Stimulated activated CD4-positive, alpha-beta T cell treated with anti-CD3 and anti-CD28 coated beads, Interleukin-12 subunit alpha, Interleukin-12 subunit beta, amount 100 ng/mL, for 24 hours (primary cell): ENCODE measurements around the gene MTHFSD.

Source experiments
- DNase-seq, 2 experiments: peaks; one replicate each; pipeline ENCODE4 v3.0.0-alpha.2; 2020; ENCODE audit warnings: low read depth in 2 of 2

Gene MTHFSD

DNA sequence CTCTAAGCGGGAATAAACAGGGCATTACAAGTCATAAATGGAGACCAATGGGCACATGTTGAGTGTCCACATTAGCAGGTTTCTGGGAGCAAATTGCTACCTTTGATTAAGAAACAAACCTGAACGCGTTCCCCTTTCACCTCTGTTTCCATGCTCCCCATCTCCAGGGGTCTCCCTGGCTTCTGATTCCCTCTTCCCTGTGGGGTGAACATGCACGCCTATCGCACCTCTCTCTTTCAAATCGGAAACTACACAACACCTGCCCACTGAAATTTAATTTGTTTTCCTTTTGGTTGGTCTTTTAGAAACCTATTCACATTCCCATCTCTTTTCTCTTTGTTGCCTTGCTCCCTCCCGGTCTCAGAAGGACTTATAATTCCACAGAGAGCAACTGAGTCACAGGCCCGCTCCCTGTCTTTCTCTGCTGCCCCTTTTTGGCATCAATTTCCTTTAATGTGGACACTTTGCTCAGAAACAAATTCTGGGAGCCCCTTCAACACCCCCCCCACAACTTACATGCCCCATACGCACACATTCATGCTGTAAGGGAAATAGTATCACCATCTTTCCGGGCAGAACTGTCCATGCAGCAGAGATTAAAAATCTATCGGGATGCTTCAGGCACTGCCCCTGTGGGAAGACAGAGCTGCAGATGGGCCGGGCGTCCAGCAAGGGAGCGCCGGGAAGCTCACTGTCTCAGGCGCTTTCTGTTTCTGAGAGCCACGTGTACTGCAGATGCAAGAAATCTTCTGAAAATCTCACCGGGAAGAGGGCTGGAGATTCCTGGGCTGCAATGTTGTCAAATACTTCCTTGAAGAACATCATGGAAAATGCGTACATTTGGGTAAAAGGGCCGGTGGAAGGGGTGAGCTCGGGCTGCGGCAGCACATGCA, 51.9 kb downstream of the MTHFSD start:
- no peak for DNase-seq

DNA sequence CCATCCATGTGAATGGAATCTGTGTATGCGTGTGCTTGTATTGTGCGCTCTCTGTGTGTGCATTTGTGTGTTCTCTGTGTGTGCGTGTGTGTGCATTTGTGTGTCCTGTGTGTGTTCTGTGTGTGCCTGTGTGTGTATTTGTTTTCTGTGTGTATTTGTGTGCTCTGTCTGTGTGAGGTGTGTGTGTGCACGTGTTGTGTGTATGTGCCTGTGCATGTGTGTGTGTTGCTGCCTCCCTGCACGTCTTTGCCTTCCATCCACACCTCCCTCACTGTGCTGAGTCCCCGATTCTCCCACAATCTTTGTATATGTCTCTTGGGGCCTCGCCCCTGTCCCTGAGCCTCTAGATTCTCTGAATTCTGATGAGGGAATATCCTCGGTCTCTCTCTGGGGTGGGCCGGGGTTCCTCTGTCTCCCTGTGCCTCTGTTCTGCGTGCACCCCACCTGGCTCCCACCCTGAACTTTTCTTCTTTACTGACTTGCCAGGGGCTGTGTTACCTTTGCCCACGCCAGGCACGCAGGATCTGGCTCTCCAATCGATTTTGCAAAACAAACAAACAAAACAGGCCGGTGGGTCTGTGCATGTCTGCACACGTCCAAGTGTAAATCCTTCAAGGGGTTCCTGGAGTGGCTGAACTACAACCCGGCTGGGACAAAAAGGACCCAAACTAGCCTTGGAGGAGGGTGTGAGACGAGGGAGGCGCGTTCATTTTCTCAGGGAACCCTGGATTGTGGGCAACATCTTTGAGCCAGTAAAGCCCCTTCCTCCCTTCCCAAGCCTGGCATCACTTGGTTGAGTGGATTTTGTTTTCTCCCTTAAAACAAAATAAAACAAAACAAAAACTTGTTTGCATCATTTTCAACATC, 52.8 kb downstream of the MTHFSD start:
- DNase-seq: no peak

DNA sequence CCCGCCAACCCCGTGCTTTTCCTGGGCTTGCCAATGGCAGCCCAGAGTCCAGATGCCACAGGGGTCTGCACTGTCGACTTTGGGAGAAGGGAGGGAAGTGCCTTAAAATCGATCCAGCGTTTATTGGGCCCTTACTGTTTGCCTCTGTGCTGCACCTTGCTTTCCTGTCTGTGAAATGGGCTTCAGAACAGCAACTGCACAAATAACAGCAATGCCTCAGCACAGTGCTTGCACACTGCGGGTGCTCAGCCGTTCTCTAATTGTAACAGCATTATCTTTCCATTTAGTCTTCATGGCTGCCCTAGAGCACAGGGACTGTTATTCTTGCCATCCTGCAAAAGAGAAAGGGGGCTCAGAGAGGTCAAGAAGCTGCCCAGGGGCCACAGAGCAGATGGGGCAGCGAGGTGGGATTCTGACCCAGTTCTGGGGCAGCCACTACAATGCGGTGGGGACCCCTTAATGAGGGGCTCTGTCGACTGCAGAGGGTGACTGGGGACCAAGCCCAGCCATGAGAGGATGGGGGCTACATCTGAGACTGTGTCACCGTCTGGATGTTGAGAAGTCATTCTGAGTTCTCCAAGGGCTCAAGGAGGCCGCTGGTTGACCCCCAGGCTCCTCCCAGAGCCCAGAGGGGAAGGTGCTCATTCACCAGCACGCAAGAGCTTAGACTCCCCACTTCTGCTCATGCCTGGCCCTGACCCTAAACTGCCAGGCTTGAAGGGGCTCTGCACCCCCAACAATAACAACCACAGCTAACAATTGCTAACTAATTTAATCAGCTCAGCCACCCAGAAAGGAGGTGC, 54.1 kb downstream of the MTHFSD start:
- DNase-seq: no peak

DNA sequence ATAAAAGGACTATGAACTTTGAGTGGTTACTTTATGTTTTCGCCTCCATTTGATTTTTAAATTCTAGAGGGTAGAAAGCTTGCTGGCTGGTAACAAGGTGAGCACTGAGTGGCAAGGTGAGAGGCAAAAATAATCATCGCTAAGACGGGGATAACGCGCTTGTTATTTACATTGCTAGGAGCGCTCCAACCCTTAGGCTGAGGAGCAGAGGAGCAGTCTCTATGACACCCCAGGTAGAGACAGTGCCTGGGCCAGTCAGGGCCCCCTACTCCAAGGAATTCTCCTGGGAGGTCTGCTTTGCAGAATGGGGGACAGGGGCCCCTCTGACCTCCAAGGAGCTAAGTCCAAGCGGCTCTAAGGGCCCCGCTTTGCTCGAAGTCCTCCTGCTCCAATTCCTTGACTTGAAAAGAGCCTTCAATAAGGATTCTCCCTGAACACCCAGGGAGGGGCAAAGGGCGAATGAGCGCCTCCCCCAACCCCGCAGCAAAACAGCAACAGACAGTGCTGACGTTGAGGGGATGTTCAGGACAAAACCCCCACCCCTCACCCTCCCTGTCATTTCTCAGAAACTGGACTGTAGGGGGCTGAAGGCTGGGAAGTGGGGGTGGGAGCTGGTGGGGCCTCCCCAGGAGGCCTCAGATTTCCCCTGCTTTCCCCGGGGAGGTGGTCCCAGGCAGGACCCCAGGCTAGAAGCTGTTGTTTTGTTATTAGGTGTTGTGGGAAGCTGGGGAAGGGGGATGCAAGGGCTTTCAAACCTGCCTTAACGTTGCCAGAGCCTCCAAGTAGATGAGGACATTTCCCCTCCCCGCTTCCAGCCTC, 54.9 kb downstream of the MTHFSD start:
- no peak for DNase-seq

DNA sequence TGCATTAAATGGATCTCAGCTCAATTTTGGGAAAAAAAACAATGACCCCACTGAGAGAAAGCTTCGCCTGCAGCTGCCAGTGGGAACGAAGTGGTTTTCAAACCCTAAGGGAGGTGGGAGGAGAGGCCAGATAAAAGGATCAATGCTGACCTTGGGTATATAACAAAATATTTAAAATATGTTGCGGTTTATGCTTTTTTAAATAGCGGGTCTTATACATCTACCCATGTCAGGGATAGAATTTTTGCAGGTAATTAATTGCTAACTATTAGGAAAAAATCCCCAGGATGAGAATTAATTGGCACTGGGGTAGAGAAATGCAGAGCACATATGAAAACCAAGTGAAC, 55.6 kb downstream of the MTHFSD start:
- DNase-seq: no peak

DNA sequence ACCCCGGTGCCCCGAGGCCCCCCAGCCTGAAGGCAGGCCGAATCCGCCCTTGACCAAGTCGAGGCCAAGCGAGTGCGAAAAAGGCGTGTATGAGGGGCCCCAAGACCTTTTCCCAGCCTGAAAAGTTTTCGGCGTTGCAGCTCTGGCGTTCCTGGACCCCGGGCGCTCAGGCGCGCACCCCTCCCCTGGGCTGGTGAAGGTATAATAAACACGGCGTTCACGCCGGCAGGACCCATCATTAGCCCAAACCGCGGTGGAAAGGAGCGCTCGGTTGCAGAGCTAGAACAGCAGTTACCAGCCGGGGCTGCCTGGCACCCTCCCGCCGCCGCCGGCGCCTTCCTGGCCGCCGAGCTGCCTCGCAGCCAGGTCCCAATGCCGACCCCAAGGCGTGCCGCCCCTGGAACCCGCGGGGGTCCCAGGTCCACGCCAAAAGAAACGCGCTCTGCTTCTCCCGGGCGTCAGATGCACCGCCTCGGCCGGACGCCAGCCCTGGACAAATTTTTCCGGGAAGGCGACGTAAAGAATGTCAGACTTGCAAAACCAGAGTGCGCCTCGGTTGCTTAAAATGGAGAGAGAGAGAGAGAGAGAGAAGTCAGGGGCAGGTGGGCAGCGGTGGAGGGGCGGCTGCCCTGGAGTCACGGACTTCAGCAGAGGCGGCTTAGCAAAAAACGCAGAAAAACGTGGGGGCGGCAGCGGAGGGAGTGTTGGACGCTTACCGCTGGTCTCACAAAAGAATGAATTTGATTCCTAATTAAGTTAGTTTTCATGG, 56.2 kb downstream of the MTHFSD start:
- no peak for DNase-seq

DNA sequence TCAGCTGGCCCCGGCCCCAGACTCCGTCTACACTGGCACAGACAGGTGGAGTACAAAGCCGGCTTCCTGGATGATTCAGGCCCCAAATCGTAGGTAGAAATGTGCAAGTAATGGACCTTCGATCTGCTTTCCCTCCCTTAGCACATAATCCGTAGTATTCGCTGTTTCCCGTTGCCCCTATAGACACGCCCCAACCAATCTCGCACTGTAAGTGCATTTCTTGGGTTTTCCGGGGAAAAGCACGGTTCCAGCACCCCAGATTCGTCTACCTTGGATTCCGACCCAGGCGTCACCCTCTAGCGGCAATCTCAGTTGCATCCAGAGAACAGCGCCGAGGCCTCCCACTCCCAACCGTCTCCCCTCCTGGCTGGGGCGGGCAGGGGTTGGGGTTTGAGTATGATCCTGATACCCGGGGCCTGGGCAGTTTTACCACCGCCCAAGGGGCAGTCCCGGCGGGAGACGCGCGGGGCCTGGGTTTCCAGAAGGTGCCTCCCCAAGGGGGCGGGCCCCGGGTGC, 56.8 kb downstream of the MTHFSD start:
- DNase-seq: no peak

DNA sequence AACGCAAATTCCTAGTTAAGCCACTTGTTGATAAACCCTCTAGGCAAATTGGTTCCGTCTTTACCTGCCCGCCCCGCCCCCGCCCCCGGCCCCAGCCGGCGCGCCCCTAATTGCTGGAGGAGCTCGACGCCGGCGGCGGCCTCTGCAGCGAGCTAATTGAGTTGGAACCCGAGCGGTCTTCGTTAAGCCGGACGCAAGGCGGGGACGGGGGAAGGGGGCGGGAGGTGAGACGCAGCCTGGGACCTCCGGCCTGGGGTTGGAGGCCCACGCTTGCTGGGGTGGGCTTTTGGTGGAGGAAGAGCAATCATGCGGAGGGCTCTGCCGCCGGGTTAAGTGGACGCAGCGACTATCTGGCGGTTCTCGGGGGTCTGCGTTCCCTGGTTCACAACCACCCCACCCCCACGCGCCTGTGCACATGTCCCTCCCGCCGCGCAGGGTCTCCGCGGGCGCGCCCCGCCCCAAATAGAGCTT, 57.4 kb downstream of the MTHFSD start:
- no peak for DNase-seq

DNA sequence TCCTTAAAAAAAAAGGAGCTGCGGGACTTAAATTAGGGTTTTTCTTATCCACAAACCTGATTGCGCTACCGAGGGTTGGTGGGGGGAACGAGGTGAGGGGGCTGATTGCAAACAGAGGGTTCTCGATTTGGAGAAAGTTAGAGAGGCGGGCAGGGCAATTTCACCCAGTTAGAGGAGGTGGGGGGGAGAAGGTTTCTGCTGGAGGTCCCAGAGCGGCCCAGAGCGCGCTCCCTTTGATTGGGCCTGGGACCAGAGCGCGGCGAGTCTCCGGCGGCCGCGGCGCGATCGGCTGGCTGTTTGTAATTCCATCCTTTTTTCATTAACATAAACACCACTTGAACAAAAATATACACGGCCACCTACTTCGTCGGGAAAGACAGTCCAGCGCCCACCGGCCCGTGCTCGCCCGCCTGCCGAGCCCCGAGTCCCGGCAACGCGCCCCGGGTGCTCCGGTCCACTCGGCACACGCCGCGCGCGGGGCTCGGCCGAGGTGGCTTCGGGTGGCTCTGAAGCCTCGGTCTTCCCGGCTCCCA, 58.0 kb downstream of the MTHFSD start:
- DNase-seq: no peak

DNA sequence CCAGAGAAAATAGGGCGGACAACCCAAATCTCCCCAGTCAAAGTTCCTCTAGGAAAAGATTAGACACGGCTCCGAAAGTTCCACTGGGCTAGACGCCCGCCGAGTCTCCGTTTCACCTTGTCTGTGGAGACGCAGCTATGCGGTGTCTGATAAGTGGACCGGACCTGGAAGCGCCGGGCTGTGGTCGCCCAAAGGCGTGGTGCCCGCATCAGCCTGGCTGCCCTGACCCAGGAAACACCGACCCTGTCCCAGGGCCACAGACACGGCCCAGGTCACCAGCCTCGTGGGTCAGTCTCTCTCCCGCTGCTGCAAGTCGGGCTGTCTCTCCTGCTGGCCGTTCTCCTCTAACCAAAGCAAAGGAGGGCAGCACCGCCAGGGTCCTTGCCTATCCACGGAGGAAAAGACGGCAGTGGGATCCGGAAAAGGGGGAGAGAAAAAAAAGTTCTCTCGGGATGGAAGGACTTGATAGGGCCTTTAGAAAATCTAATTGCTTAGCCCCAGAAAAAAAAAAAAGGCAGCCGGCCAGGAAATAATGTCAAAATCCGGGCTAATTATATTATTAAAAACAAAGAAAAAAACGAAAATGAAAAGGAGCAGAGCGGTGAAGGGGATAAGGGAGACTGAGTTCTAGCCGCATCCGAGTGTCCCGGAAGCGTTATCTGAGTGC, 58.6 kb downstream of the MTHFSD start:
- DNase-seq: no peak

DNA sequence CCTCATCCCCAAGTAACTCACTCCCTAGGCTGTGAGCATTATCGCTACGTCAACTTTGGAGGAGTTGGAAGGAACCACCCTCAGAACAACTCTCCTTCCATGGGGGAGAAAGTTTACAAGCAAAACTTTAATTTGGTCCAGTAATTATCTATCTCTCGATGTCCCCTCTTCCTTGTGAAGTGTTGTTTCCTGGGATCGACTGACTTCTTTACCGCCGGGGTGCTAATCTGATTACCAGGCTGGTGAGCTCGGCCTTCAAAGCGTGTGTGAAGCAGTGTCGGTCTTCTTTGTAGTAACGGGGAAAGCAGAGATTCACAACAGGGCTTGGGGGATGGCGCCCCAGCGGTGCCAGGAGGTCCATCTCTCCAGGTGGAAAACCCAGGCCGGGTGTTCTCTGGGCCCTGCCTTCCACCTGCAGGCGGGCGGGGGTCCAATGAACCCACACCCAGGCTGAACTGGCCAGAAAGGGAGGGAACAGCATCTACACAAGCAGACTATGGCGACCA, 59.2 kb downstream of the MTHFSD start:
- DNase-seq: no peak

DNA sequence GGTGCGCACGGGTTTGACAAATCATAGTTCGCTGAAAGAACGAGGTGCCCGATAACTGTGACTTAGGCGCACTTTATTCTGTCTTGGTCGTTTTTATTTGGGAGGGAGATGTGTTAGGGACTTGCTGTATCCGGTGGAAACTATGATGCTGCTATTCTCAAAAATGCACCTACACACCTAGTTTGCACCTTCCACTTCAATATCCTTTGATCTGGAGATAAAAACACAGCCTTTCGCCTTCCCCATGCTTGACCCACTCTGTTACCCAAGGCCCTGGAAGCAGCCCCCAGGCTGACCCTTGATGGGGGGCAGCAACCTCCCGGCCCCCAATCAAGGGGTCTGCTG, 59.7 kb downstream of the MTHFSD start:
- no peak for DNase-seq

DNA sequence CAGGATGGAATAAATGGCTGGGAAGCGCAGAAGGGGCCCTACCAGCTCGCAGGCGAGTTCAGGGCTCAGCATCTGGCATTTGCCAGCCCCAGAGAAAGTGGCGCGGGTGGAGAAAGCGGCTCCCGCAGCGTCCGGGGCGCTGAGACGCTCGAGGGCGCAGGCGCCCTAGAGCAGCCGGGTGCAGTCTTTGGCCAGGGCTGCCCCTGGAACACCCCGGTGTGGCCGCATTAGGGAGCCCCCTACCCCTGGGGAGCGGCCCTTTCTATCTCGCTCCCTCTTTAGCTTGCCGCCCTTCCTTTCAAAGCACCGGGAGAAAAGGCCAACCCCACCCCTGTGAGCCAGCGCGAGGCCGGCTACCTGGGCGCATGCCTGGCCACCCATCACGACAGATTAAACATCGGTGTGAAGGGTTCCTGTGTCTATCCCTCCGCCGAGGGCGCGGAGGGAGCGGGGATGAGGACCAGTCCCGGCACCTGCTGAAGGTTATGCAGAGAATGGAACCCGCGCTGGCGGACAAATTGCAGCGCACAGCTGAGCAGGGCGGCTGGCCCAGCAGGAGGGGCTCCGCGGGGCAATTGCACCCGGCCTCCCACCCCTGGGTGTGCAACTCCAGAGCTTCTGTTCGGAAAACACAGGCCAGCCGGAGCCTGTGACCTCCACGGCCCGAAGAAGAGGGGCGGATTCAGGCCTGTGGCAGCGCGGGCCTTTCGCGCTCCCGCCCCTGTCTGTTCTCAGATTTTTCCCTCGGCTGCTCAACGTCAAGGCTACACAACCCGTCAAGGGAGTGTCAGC, 60.3 kb downstream of the MTHFSD start:
- DNase-seq: no peak

DNA sequence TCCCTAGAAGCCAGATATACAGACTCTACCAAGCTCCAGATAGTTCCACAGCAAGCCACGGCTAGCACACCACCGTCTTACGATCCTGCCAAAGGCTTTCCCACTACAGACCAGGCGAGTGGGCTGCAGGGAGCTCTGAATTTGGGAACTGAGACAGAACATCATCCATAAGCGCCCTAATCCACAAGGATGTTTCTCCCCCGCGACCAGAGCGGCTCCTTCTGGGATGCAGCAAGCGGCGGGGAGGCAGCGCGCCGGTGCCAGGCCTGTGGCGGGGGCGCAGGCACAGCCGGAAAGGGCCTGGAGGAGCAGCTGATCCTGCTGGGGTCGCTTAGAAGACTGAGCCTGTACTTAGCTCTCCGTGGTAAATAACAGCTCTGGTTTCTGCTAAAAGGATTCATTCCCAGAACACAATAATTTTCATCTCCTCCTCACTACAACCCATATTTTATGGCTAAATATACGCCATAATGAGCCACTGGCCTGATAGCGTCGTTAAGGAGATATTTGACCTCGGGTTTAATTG, 60.9 kb downstream of the MTHFSD start:
- no peak for DNase-seq

DNA sequence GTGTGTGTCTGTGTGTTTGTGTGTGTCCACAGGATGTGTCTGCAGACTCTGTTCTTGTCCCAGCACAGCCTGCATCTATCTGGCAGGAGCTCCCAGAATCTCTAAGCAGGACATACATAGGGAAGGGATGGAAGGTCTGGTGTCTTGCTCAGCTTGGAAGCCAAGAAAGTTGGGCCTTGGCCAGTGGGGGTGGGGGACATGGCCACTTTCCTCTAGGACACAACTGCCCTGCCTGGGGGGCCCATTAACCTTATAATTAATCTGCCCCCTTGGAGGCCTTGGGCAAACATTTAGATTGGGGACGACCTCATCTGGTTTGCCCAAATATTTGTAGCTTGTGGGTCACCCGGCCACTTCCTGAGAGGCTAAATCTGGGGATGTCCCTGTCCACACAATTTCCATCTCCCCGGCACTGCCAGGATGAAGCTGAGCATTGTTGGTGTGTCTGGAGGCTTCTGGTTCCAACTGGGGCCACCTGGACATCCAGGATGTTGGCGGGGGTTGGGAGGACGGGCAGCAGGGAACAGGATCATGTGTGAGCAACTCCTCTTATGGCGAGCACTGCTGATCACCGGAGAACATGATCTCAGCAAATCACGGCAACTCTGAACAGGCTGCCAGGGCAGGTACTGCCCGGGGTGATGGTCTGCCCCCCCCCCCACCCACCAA, 61.9 kb downstream of the MTHFSD start:
- DNase-seq: no peak

DNA sequence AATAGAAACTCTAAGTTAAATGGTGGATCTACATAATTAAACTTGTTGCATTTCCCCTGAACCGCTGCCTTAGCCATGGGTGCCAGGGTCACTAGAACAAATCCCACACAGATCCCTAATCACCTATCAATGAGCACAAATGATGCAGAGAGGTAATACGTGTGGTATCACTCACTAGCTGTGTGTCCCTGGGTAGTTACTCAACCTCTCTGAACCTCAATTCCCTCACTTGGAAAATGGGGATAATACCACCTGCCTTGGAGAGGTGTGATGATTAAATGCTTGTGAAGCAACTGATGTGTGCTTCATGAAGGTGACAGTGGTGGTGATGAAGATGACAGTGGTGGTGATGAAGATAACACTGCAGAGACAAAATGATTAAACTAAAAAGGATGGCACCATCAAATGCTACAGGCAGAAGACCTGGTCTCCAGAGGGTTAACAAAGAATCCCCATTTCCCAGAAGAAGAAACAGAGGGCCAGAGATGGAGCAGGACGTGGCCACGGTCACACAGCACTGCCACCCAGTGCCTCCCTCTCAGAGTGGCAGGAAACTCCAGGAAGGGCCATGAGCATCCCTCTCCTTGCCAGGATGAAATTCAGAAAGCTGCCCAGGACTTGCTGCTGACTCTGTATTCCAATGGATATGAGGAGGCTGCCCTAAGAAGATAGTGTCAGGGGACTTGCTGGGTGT, 62.6 kb downstream of the MTHFSD start:
- no peak for DNase-seq

DNA sequence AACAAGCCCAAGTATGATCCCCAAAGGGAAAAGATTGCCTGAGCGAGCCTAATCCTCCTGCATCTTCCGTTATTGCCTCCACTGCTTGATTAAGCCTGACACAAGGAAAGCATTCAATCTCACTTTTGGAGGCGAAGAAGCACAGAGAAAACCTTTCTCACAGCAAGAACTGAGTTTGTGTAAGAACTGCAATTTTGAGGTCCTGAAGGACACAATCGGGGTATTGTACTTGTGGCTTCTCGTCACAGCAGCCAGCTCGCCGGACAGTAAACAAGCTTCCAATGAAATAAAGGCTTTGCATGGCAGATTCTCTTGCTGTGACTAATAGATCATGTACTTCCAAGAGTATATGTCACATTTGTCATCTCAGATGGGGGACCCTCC, 63.4 kb downstream of the MTHFSD start:
- DNase-seq: no peak
